Breast epithelium (tissue), 4 donors: Measurements from ENCODE around the gene GFOD1. TPM values are rescaled to one million over a fixed set of nuclear protein-coding genes. Genes with fewer than 3 reads are reported as not detected.
A peak's percentile ranks its signal among the peaks of the same experiment; 100 is the strongest.

ENCODE experiments used
- DNase-seq, 2 donors: peaks; one replicate each; pipeline ENCODE4 v3.0.0-alpha.2; 2019; ENCODE audit warnings: low spot score in 2 of 2
- H3K27ac ChIP-seq, 2 donors: fragments of 200-600 bp; sonication (generic) in 1 of 2; one replicate each; pipeline ENCODE4 v1.5.1; 2016 to 2019; ENCODE audit warnings: mild to moderate bottlenecking in 1 of 2
- H3K27me3 ChIP-seq, 2 donors: fragments of 200-600 bp; sonication (generic) in 1 of 2; one replicate each; pipeline versions ENCODE4 v1.5.1 to v1.6.0; 2017 to 2019; ENCODE audit warnings: control low read depth in 1 of 2, mild to moderate bottlenecking in 1 of 2
- H3K36me3 ChIP-seq: fragments of 200-600 bp; one replicate; pipeline ENCODE4 v1.5.1; 2019
- H3K4me1 ChIP-seq, 2 donors: fragments of 200-600 bp; sonication (generic); one replicate each; pipeline ENCODE4 v1.5.1; 2016 to 2019; ENCODE audit warnings: control low read depth in 1 of 2
- H3K4me3 ChIP-seq, 3 donors: fragments of 200-600 bp; sonication (generic); 1 replicate in 2 of 3; 2 replicates in 1 of 3; pipeline ENCODE4 v1.5.1; 2016 to 2019; ENCODE audit warnings: mild to moderate bottlenecking in 3 of 3, moderate library complexity in 2 of 3
- H3K9me3 ChIP-seq, 2 donors: fragments of 200-600 bp; sonication (generic) in 1 of 2; one replicate each; pipeline ENCODE4 v1.5.1; 2016 to 2019; ENCODE audit warnings: control low read depth in 1 of 2
- POLR2A ChIP-seq: fragments of 450-650 bp; IDR thresholded peaks from one replicate; pipeline ENCODE4 v1.6.1; 2016; ENCODE audit warnings: antibody characterized with exemption, mild to moderate bottlenecking, moderate library complexity
- POLR2AphosphoS5 ChIP-seq, 3 donors: sonication (generic); formaldehyde crosslinking; IDR thresholded peaks; one replicate each; pipeline ENCODE4 v1.6.1; 2017; ENCODE audit warnings: antibody characterized with exemption in 3 of 3
- intact Hi-C: fragments of 100-400 bp; cut with DNase I; formaldehyde crosslinking; loops from one replicate; pipeline ENCODE4 v1.15.1; 2023; ENCODE audit warnings: low total_unique reads
- total RNA-seq, 3 donors: library from RNA; depleted of rRNA; stranded (reverse); fragments of >200 nt; gene quantifications; one replicate each; pipeline ENCODE4 v1.1.0, GENCODE V29; 2016
- TF ChIP-seq, protein P1 (sequence below), 3 donors: fragments of 450-650 bp; IDR thresholded peaks; one replicate each; pipeline ENCODE4 v1.5.1; 2016 to 2017; ENCODE audit warnings: antibody characterized with exemption in 3 of 3, mild to moderate bottlenecking in 3 of 3, moderate library complexity in 3 of 3

GFOD1 gene, protein sequence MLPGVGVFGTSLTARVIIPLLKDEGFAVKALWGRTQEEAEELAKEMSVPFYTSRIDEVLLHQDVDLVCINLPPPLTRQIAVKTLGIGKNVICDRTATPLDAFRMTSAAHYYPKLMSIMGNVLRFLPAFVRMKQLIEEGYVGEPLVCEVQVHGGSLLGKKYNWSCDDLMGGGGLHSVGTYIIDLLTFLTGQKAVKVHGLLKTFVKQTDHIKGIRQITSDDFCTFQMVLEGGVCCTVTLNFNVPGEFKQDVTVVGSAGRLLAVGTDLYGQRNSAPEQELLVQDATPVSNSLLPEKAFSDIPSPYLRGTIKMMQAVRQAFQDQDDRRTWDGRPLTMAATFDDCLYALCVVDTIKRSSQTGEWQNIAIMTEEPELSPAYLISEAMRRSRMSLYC
- 10 to 100 TPM; 11.6 to 33.3 (median 23.3) TPM for total RNA-seq

DNA sequence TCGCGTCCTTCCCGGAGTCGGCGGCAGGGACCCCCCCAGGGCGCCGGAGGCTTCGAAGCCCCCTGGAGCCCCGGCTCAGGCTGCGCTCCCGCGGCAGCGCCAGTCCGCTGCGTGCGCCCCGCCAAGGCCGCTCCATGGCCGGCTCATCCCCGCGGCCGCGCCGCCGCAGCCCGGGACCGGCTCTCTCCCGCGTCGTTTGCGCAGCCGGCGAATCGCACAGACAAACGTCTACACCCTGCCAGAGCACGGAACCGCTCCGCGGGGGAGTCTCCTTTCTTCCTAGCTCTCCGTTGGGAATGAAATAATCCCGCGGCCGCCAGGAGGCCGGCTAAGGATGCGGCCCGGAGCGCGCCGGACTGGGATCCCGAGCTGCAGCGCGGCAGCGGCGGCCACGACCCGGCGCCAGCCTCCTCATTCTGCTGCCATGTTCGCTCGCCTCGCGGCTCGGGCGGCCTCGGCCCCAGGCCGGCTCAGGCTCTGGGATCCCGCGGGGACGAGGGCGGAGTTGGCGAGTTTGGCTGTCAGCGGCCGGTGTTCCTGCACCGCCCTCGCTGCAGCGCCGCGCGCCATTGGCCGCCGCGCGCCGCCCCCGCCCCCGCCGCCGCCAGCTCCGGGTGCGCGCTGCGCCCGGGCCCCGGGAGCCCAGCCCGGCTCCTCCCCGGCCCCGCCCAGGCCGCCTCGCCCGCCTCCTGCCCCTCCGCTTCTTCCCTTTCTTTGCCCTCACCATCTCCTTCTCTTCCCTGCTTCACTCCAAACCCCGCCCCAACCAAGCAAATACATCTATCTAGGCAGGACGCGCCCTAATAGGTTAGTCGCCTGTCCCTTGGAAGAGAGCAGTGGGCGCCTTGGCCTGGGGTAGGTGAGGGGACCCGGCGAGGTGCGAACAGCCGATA is at the start of gene GFOD1:
TSS of gene GFOD1 (minus strand) at position 479 of the 893 bp plus-strand sequence. CDS start 710 bp downstream, outside the sequence.
- intact Hi-C loops: no loop called here
- Histone ChIP-seq H3K9me3 (no peaks in the 10 kb centered on the region), H3K36me3 (no peaks in the 10 kb centered on the region), H3K27me3 (no peaks in the 10 kb centered on the region), H3K4me3 (peak within 1 kb of the TSS; percentile 75 to 95 (median 79)), H3K27ac (peak within 1 kb of the TSS; percentile 78 to 91), H3K4me1 (no peaks in the 10 kb centered on the region)
- TF ChIP-seq POLR2AphosphoS5 (IDR thresholded peaks at IDR 0.05) (peak in 2 of 3 donors; percentile 3 to 75), POLR2A (no peak)
- TF ChIP-seq, protein P1, sequence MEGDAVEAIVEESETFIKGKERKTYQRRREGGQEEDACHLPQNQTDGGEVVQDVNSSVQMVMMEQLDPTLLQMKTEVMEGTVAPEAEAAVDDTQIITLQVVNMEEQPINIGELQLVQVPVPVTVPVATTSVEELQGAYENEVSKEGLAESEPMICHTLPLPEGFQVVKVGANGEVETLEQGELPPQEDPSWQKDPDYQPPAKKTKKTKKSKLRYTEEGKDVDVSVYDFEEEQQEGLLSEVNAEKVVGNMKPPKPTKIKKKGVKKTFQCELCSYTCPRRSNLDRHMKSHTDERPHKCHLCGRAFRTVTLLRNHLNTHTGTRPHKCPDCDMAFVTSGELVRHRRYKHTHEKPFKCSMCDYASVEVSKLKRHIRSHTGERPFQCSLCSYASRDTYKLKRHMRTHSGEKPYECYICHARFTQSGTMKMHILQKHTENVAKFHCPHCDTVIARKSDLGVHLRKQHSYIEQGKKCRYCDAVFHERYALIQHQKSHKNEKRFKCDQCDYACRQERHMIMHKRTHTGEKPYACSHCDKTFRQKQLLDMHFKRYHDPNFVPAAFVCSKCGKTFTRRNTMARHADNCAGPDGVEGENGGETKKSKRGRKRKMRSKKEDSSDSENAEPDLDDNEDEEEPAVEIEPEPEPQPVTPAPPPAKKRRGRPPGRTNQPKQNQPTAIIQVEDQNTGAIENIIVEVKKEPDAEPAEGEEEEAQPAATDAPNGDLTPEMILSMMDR (IDR thresholded peaks at IDR 0.05): peak in 1 of 3 donors; percentile 22
- peak; percentile 73 to 81 for DNase-seq

DNA sequence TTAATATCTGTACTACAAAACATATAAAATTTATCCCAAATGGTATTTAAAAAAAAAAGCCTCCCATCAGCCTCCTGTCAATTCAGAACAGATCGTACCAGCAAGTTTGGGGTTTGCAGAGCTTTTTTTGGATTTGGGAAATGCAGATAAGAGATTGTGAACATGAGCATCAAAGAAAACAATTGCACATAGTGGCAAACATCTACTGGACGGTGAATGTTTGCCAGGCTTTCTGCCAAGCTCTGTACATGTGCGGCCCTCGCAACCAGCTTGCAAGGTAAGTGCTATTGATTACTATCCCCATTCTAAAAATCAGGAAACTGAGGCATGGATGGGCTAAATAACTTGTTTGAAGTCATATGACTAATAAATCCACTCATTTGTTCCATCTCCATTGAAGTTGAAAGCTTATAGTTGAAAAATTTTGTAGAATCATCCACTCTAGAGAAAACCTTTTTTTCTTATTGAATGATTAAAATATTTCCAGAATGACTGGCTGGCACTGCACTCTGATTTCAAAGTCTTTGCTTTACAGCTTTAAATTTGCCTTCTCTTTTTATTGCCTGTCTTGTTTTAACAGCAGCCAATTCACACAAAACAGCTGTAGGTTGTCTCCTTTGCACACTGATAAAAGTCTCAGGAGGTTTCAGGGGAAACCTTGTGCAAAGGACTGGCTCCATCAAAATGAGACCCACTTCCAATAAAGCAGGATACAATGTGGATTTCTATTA is 49.6 kb upstream of the GFOD1 start:
- H3K27ac ChIP-seq: no peak overlapping the region
- intact Hi-C loops: no loop called here
- DNase-seq: no peak
- no peaks in the 10 kb centered on the region for H3K4me1 ChIP-seq
- TF ChIP-seq, protein P1 (IDR thresholded peaks at IDR 0.05): no peak
- no peak for TF ChIP-seq POLR2AphosphoS5 (IDR thresholded peaks at IDR 0.05)
- TF ChIP-seq POLR2A: no peak
- H3K27me3 ChIP-seq: no peaks in the 10 kb centered on the region
- H3K9me3 ChIP-seq: no peaks in the 10 kb centered on the region
- H3K36me3 ChIP-seq: no peaks in the 10 kb centered on the region
- H3K4me3 ChIP-seq: no peak overlapping the region

DNA sequence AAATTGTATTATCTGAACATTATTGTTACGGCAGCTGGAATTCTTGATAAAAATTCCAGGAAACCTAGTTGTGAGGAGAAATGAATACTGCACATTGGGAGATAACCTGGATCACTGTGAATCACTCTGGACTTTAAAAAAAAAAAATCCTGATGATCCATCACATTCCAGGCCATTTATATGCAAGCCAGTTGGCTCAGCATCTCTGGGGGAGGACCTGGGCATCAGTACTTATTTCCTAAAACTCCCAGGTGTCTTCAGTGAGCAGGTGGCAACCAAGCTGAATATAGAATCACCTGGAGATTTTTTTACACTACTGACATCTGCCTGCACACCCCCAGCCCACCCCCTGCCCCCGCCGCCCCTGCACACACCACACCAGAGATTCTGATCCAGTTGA is 47.9 kb upstream of the GFOD1 start:
- Histone ChIP-seq H3K27ac (no peak overlapping the region), H3K4me3 (no peak overlapping the region), H3K4me1 (no peaks in the 10 kb centered on the region), H3K9me3 (no peaks in the 10 kb centered on the region), H3K27me3 (no peaks in the 10 kb centered on the region), H3K36me3 (no peaks in the 10 kb centered on the region)
- no peak for DNase-seq
- TF ChIP-seq POLR2A (no peak), POLR2AphosphoS5 (IDR thresholded peaks at IDR 0.05) (no peak)
- TF ChIP-seq, protein P1 (IDR thresholded peaks at IDR 0.05): no peak
- intact Hi-C loops: no loop called here

DNA sequence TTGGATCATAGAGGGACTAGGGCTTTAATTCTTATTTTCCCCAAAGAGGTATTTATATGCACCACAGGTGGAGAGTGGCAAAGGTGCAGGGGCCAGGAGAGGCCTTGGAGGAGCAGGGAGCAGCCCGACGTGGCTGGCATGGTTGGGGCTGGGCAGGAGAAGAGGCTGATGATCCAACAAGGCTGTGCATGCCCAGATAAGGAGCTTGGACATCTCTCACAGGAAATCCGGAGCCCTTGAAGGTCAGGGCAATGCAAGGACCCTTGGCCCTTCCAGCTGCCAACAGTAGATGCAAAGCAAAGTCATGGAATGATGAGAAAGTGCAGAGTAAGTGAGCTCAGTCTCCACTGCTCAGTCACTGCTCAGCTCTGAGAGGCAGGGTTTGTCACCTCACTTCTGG is 47.1 kb upstream of the GFOD1 start:
- Histone ChIP-seq H3K36me3 (no peaks in the 10 kb centered on the region), H3K4me1 (no peaks in the 10 kb centered on the region), H3K9me3 (no peaks in the 10 kb centered on the region), H3K4me3 (no peak overlapping the region), H3K27ac (no peak overlapping the region), H3K27me3 (no peaks in the 10 kb centered on the region)
- intact Hi-C loops: no loop called here
- TF ChIP-seq POLR2AphosphoS5 (IDR thresholded peaks at IDR 0.05): no peak
- TF ChIP-seq POLR2A: no peak
- TF ChIP-seq, protein P1 (IDR thresholded peaks at IDR 0.05): no peak
- DNase-seq: no peak
